OCI-LY3 (cell line): ENCODE results near the gene FAM163B.

Source experiments
- H2AFZ ChIP-seq: fragments of 200-600, 300-600 bp; shearing (Covaris generic); 2 replicates; pipeline ENCODE4 v1.6.0; 2014; ENCODE audit warnings: antibody characterized with exemption, low read depth, low read length
- H3K27ac ChIP-seq: fragments of 200-600, 300-600 bp; sonication (generic); 2 replicates; pipeline ENCODE4 v1.5.1; 2014; ENCODE audit warnings: mild to moderate bottlenecking, low read length, moderate library complexity, mixed read lengths
- H3K27me3 ChIP-seq: fragments of 200-600, 300-600 bp; sonication (generic); 2 replicates; pipeline ENCODE4 v1.6.1; 2014; ENCODE audit warnings: low read depth, low read length, mixed read lengths
- H3K36me3 ChIP-seq: fragments of 200-600, 300-600 bp; sonication (generic); replicated peaks from 2 replicates; pipeline ENCODE3; 2014; ENCODE audit warnings: low read depth, low read length, mixed read lengths
- H3K4me1 ChIP-seq: fragments of 300-600, 200-600 bp; sonication (generic); 2 replicates; pipeline ENCODE4 v1.6.1; 2014; ENCODE audit warnings: low read length, mixed read lengths
- H3K4me2 ChIP-seq: fragments of 200-600, 300-600 bp; sonication (generic); 2 replicates; pipeline ENCODE4 v1.6.1; 2014; ENCODE audit warnings: low read length, mixed read lengths
- H3K4me3 ChIP-seq: fragments of 300-600, 200-600 bp; sonication (generic); 2 replicates; pipeline ENCODE4 v1.5.1; 2014; ENCODE audit warnings: antibody characterized with exemption, mild to moderate bottlenecking, low read length, moderate library complexity
- H3K79me2 ChIP-seq: fragments of 300-600, 200-600 bp; shearing (Covaris generic); 2 replicates; pipeline ENCODE4 v1.6.1; 2014; ENCODE audit warnings: mild to moderate bottlenecking, low read length, mixed read lengths
- H3K9ac ChIP-seq: fragments of 300-600, 200-600 bp; shearing (Covaris generic); 2 replicates; pipeline ENCODE4 v1.6.0; 2014; ENCODE audit warnings: mild to moderate bottlenecking, low read length, moderate library complexity
- H3K9me3 ChIP-seq: fragments of 200-600, 300-600 bp; shearing (Covaris generic); 2 replicates; pipeline ENCODE4 v1.6.1; 2014; ENCODE audit warnings: low read length, mixed read lengths; ENCODE audit not compliant: insufficient read depth
- H4K20me1 ChIP-seq: fragments of 200-600, 300-600 bp; sonication (generic); 2 replicates; pipeline ENCODE4 v1.6.1; 2016; ENCODE audit warnings: low read length, mixed read lengths; ENCODE audit not compliant: insufficient read depth
- CTCF ChIP-seq: fragments of 200-600, 300-600 bp; sonication (generic); IDR thresholded peaks from 2 replicates; pipeline ENCODE4 v1.5.1; 2014; ENCODE audit warnings: antibody characterized with exemption, low read length, low read depth
- EZH2phosphoT487 ChIP-seq: fragments of 200-600 bp; shearing (Covaris generic); IDR thresholded peaks from 2 replicates; pipeline ENCODE4 v1.6.1; 2018; ENCODE audit warnings: antibody characterized with exemption, mixed run types, low read depth

The FAM163B gene

GRCh38 chr9:133581513-133582343 is 27.5 kb downstream of the FAM163B start:
- H3K9me3 ChIP-seq = no peaks in the 10 kb centered on the region
- peaks cover 18% of the 10 kb centered on the region; the same call in 1 of the 2 replicates for H3K27me3 ChIP-seq
- H3K36me3 ChIP-seq = no peaks in the 10 kb centered on the region
- H3K79me2 ChIP-seq = no peaks in the 10 kb centered on the region
- H4K20me1 ChIP-seq = no peaks in the 10 kb centered on the region
- no peaks in the 10 kb centered on the region for H3K4me1 ChIP-seq
- no peak for TF ChIP-seq EZH2phosphoT487
- TF ChIP-seq CTCF = no peak
- no peak overlapping the region for H2AFZ ChIP-seq
- no peak overlapping the region for H3K4me2 ChIP-seq
- no peak overlapping the region for H3K9ac ChIP-seq
- no peak overlapping the region for H3K27ac ChIP-seq
- no peak overlapping the region for H3K4me3 ChIP-seq

- Histone ChIP-seq H3K27me3 (peaks cover 18% of the 10 kb centered on the region; the same call in 1 of the 2 replicates), H3K4me3 (no peak overlapping the region), H3K79me2 (no peaks in the 10 kb centered on the region), H2AFZ (no peak overlapping the region), H3K4me1 (no peaks in the 10 kb centered on the region), H3K36me3 (no peaks in the 10 kb centered on the region), H3K4me2 (no peak overlapping the region), H3K9ac (no peak overlapping the region), H3K9me3 (no peaks in the 10 kb centered on the region), H4K20me1 (no peaks in the 10 kb centered on the region), H3K27ac (no peak overlapping the region)
- TF ChIP-seq CTCF (no peak), EZH2phosphoT487 (no peak)
Measured at GRCh38 chr9:133581011-133581410, 28.2 kb downstream of the FAM163B start.

- Histone ChIP-seq H3K4me3 (no peak overlapping the region), H3K9me3 (no peaks in the 10 kb centered on the region), H4K20me1 (no peaks in the 10 kb centered on the region), H3K36me3 (no peaks in the 10 kb centered on the region), H3K79me2 (no peaks in the 10 kb centered on the region), H3K27ac (no peak overlapping the region), H3K9ac (no peak overlapping the region), H3K4me1 (no peaks in the 10 kb centered on the region), H3K4me2 (no peak overlapping the region), H3K27me3 (peaks cover 18% of the 10 kb centered on the region; the same call in 1 of the 2 replicates), H2AFZ (no peak overlapping the region)
- TF ChIP-seq CTCF (no peak), EZH2phosphoT487 (no peak)
Measured at GRCh38 chr9:133580419-133580738, 28.8 kb downstream of the FAM163B start.

GRCh38 chr9:133579601-133580418 is 29.4 kb downstream of the FAM163B start:
- H3K9me3 ChIP-seq = no peaks in the 10 kb centered on the region
- no peak overlapping the region for H3K9ac ChIP-seq
- H3K4me3 ChIP-seq = no peak overlapping the region
- no peak overlapping the region for H3K27ac ChIP-seq
- no peak overlapping the region for H3K4me2 ChIP-seq
- peaks cover 15% of the 10 kb centered on the region; the same call in 1 of the 2 replicates for H3K27me3 ChIP-seq
- TF ChIP-seq EZH2phosphoT487 (no peak), CTCF (no peak)
- no peaks in the 10 kb centered on the region for H4K20me1 ChIP-seq
- no peaks in the 10 kb centered on the region for H3K36me3 ChIP-seq
- no peaks in the 10 kb centered on the region for H3K79me2 ChIP-seq
- no peak overlapping the region for H2AFZ ChIP-seq
- H3K4me1 ChIP-seq = no peaks in the 10 kb centered on the region
